ENCODE results near the gene RPS6KA6.
"Not testable (repeated sequence)": the region's sequence is repeated elsewhere in the genome, so short reads cannot be mapped to it uniquely, and the experiment has no call there.

Gene RPS6KA6

GRCh38 chrX:84168574-84168973, 19.4 kb downstream of the RPS6KA6 start:
- no peak overlapping the region for H3K4me3 ChIP-seq (ENCODE audit: low read depth, low read length)
- DNase-seq (ENCODE audit: low read depth): no peak

GRCh38 chrX:84168095-84168494, 19.9 kb downstream of the RPS6KA6 start:
- no peak for DNase-seq (ENCODE audit: low read depth)
- no peak overlapping the region for H3K4me3 ChIP-seq (ENCODE audit: low read depth, low read length)

- DNase-seq (ENCODE audit: low read depth): no peak
- no peak overlapping the region for H3K4me3 ChIP-seq (ENCODE audit: low read depth, low read length)
Measured at GRCh38 chrX:84165711-84166110, 22.3 kb downstream of the RPS6KA6 start.

- no peak for DNase-seq (ENCODE audit: low read depth)
- H3K4me3 ChIP-seq (ENCODE audit: low read depth, low read length): no peak overlapping the region
Measured at GRCh38 chrX:84162401-84162800, 25.6 kb downstream of the RPS6KA6 start.

- no peak for DNase-seq (ENCODE audit: low read depth)
- H3K4me3 ChIP-seq (ENCODE audit: low read depth, low read length): no peak overlapping the region
Measured at GRCh38 chrX:84161641-84162040, 26.4 kb downstream of the RPS6KA6 start.

GRCh38 chrX:84160736-84161135, 27.3 kb downstream of the RPS6KA6 start:
- no peak overlapping the region for H3K4me3 ChIP-seq (ENCODE audit: low read depth, low read length)
- no peak for DNase-seq (ENCODE audit: low read depth)

GRCh38 chrX:84156821-84157220, 31.2 kb downstream of the RPS6KA6 start:
- no peak for DNase-seq (ENCODE audit: low read depth)
- no peak overlapping the region for H3K4me3 ChIP-seq (ENCODE audit: low read depth, low read length)

- no peak overlapping the region for H3K4me3 ChIP-seq (ENCODE audit: low read depth, low read length)
- no peak for DNase-seq (ENCODE audit: low read depth)
Measured at GRCh38 chrX:84155938-84156337, 32.1 kb downstream of the RPS6KA6 start.

- no peak for DNase-seq (ENCODE audit: low read depth)
- H3K4me3 ChIP-seq (ENCODE audit: low read depth, low read length): no peak overlapping the region
Measured at GRCh38 chrX:84153538-84153937, 34.5 kb downstream of the RPS6KA6 start.

- no peak overlapping the region for H3K4me3 ChIP-seq (ENCODE audit: low read depth, low read length)
- no peak for DNase-seq (ENCODE audit: low read depth)
Measured at GRCh38 chrX:84144991-84145390, 43.0 kb downstream of the RPS6KA6 start.

GRCh38 chrX:84144281-84144680, 43.7 kb downstream of the RPS6KA6 start:
- H3K4me3 ChIP-seq (ENCODE audit: low read depth, low read length): no peak overlapping the region
- DNase-seq (ENCODE audit: low read depth): no peak

- no peak overlapping the region for H3K4me3 ChIP-seq (ENCODE audit: low read depth, low read length)
- DNase-seq (ENCODE audit: low read depth): no peak
Measured at GRCh38 chrX:84133023-84133422, 55.0 kb downstream of the RPS6KA6 start.

GRCh38 chrX:84123585-84123984, 64.4 kb downstream of the RPS6KA6 start:
- DNase-seq (ENCODE audit: low read depth): no peak
- no peak overlapping the region for H3K4me3 ChIP-seq (ENCODE audit: low read depth, low read length)

- H3K4me3 ChIP-seq (ENCODE audit: low read depth, low read length): no peak overlapping the region
- no peak for DNase-seq (ENCODE audit: low read depth)
Measured at GRCh38 chrX:84118769-84119168, 69.2 kb downstream of the RPS6KA6 start.

GRCh38 chrX:84118315-84118714, 69.7 kb downstream of the RPS6KA6 start:
- no peak overlapping the region for H3K4me3 ChIP-seq (ENCODE audit: low read depth, low read length)
- DNase-seq (ENCODE audit: low read depth): no peak

- DNase-seq (ENCODE audit: low read depth): no peak
- H3K4me3 ChIP-seq (ENCODE audit: low read depth, low read length): no peak overlapping the region
Measured at GRCh38 chrX:84108584-84108983, 79.4 kb downstream of the RPS6KA6 start.

GRCh38 chrX:84099120-84099519, 88.9 kb downstream of the RPS6KA6 start:
- H3K4me3 ChIP-seq (ENCODE audit: low read depth, low read length): no peak overlapping the region
- no peak for DNase-seq (ENCODE audit: low read depth)

- not testable (repeated sequence) for H3K4me3 ChIP-seq (ENCODE audit: low read depth, low read length)
Measured at GRCh38 chrX:84079479-84080197, 108.4 kb downstream of the RPS6KA6 start.

GRCh38 chrX:84078991-84079390, 109.0 kb downstream of the RPS6KA6 start:
- no peak overlapping the region for H3K4me3 ChIP-seq (ENCODE audit: low read depth, low read length)
- no peak for DNase-seq (ENCODE audit: low read depth)

More at GRCh38 chrX:84079479-84080197, 108.4 kb downstream of the RPS6KA6 start:
- DNase-seq (ENCODE audit: low read depth): not testable (repeated sequence)

- H3K4me3 ChIP-seq (ENCODE audit: low read depth, low read length): no peak overlapping the region
- DNase-seq (ENCODE audit: low read depth): no peak
Measured at GRCh38 chrX:84064814-84065213, 123.2 kb downstream of the RPS6KA6 start.

- H3K4me3 ChIP-seq (ENCODE audit: low read depth, low read length): no peak overlapping the region
- DNase-seq (ENCODE audit: low read depth): peak; percentile 62
Measured at GRCh38 chrX:84064164-84064563, 123.8 kb downstream of the RPS6KA6 start.

GRCh38 chrX:84047339-84047738, 140.7 kb downstream of the RPS6KA6 start:
- H3K4me3 ChIP-seq (ENCODE audit: low read depth, low read length): no peak overlapping the region
- no peak for DNase-seq (ENCODE audit: low read depth)

Data from skeletal muscle cell (primary cell).